ENCODE data around the gene CACNA1S.
A peak's percentile ranks its signal among the peaks of the same experiment; 100 is the strongest.

Gene CACNA1S

GRCh38 chr1:201114245-201115131 lies 2.3 kb upstream of the CACNA1S start:
- DNase-seq = peak; percentile 64 to 67

DNA sequence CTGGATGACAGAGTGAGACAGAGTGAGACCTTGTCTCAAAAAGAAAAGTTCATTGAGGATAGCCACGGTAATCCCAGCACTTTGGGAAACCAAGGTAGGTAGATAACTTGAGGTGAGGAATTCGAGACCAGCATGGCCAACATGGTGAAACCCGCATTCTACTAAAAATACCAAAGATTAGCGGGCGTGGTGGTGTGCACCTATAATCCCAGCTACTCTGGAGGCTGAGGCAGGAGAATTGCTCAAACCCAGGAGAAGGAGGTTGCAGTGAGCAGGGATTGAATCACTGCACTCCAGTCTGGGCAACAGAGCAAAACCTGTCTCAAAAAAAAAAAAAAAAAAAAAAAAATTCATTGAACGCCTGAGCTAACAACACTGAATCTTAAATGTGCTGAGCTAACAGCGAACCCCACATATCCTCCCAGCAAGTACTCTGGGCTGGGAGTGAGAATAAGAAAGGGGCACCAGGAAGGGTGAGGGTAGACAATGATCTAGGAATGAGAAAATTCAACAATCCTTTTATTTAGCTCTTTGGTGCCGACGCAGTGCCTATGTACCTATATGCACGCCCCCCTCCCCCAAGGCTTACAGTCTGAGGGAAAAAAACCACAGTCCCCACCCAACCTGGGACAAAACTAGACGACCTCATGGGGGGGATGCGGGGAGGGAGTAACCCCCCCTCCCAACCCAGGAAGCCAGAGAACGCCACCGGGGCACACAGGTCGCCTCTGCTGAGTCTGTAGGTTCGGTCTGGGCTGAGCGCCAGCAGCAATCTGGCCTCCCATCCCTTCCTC lies 1.4 kb upstream of the CACNA1S start:
- no peak for DNase-seq

DNA sequence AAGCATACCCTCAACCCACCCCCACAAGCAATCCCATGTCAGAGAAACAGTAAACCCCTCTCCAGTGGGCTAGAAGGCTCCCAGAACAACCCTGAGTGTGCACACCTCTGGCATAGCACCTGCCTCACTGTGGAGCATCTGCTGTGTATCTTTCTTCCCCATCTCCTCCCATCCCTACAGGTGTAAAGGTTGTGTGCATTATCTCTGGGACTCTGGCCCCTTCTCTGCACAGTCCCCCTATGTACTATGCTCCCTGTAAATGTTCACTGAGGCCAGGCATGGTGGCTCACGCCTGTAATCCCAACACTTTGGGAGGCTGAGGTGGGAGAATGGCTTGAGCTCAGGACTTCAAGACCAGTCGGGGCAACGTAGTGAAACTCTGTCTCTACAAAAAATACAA lies 700 bp upstream of the CACNA1S start:
- no peak for DNase-seq

GRCh38 chr1:201111672-201112071 lies 554 bp downstream of the CACNA1S start:
- no peak for DNase-seq

DNA sequence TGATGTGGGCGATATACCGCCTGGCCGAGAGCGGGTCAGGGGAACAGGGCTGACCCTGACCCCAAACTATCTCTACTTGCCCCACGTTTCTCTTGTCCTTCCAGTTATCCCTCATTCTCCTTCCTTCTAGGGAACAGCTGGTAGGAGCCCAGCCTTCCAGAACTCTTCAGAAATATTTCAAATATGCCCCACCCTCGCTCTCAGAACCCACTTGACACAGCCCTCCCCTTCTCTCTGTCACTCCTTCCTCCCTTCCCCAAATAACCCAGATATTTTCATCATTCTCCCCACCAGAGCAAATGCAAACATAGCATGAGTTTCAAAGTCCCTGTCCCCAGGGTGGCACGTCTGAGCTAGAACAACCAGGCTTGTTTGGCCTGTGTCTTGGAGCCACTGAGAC lies 1.1 kb downstream of the CACNA1S start:
- no peak for DNase-seq

GRCh38 chr1:201110616-201111015 lies 1.6 kb downstream of the CACNA1S start:
- no peak for DNase-seq

GRCh38 chr1:201110138-201110537 lies 2.1 kb downstream of the CACNA1S start:
- no peak for DNase-seq

DNA sequence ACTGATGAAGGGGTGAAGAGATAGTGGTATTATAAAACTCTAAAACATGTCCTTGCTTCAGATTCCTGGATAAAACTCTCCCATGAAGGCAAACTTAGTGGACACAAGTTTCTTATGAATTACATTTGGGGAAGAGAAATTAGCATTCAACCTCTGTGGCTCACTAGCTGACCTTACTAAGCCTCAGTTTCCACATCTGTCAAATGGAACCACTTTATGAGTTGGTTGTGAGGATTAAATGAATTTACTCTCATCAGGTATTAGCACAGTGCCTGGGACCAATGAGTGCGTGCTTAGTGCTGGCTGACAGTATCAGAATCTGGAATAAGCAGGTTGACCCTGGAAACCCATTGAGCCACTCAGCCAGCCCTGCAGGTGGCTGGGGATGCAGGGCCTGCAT lies 2.6 kb downstream of the CACNA1S start:
- DNase-seq = no peak

DNA sequence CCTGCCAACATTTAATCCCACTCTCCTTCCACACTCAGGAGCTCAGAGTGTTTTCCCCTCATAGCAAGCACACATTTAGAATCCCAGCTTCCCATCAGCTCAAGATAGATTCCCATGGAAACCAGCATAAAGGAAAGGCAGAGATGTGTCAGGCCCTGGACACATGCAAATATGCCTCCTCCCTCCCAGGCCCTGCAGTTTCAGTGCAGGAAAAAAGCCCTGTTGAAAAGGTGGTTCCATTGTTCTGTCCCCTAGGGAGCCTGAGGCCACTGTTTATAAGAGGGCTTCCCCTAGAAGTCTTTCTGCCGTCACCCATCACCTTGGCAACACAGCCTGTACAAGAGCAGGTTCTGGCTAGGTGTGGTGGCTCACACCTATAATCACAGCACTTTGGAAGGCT lies 3.6 kb downstream of the CACNA1S start:
- DNase-seq = no peak

DNA sequence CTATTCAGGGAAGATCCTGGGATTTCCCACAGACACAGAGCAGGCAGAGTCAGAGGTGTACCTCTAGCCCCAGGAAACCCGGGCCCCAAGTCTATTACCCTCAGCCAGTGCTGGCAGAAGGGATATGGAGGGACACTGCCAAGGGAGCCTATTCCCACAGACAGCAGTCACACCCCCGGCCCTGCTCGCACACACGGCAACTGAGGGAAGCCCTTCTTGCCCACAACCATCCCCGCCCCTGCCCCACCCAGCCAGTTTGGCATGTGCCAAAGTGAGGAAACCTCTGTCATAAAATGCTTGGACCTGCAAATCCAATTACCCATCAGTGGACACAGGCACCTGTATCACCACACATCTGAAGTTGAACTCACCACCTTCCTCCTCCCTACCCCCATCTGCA lies 6.5 kb downstream of the CACNA1S start:
- DNase-seq = no peak

- DNase-seq = no peak
Observed at GRCh38 chr1:201104141-201104540, 8.1 kb downstream of the CACNA1S start.

DNA sequence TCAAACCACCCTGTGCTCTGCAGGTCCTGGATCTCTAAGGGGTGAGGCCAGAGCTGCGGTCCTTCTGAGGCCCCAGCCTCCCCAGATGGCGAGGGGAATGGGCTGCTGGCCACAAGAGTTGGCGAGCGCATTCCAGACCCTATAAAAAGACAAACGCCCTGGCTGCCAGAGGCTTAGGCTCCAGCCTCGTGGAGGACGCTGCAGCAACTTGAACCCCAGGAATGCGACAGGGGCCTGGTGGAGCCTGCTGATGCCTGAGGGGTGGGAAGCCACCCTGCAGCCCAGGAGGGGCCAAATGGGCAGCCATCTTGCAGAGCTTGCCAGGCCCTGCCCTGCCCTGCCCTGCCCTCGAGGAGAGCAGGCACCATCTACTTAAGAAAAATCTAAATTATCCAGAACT lies 8.6 kb downstream of the CACNA1S start:
- DNase-seq = no peak

DNA sequence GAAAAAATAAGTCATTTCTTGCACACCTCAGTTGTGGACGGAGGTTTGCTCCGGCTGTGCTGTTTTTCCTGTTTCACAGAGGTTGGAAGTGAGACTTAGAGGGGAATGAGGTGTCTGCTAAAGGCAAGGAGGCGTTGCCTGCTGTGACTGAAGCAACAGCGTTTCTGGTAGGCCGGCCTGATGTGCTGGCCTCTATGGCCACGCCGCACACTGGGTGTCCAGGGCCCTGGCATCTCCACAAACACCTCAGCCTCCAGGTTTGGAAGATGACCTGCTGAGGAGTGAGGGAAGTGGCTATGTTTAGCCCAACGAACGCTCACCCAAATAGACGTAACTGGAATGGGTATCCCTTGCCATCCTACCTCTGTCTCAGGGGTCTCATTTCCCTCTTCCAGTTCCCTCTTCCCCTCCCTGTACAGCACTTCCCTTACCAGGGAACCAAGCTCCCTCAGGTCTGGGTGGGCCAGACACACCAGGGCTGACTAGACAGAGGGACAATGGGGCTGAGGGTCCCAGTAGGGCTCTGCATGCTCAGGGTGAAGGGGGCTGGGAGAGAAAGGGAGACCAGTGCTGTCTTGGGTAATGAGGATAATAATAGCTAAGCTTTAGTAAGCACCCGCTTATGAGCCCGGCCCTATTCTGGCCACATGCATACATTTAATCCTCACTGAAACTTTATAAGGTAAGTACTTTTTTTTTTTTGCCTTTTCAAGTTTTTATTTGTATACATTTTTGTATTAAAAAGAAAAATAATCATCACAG lies 11.9 kb downstream of the CACNA1S start:
- no peak for DNase-seq

DNA sequence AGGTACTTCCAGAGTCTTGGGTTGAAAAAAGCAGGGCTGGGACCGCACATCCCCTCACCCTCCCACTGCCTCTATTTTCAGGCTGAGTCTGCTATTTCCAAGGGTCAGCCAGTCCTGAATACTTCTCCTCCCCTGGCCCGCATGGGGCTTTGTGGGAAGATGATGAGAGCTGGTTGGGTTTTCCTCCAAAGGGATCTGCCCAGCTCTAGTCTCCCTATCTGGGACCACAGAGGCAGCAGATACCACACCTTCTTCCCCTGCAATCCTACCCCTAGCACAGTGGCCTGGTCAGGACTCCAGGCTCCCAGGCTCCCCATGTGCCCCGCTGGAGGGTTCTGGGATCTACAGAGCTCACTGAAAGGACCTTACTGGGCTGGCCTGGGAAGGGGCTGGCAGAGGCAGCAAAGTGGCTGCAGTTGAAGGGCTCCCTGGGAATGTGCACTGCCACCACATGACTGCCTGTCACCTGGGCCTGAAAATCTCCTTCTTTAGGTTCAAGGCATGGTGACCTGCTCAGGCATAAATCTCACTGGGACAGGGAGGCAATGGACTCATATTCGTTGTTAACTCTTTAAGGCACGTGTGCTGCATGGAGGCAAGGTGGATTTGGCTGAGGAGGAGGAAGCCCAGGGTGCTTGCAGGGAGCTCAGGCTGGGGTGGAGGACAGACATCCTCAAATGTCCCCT lies 13.1 kb downstream of the CACNA1S start:
- DNase-seq = no peak

DNA sequence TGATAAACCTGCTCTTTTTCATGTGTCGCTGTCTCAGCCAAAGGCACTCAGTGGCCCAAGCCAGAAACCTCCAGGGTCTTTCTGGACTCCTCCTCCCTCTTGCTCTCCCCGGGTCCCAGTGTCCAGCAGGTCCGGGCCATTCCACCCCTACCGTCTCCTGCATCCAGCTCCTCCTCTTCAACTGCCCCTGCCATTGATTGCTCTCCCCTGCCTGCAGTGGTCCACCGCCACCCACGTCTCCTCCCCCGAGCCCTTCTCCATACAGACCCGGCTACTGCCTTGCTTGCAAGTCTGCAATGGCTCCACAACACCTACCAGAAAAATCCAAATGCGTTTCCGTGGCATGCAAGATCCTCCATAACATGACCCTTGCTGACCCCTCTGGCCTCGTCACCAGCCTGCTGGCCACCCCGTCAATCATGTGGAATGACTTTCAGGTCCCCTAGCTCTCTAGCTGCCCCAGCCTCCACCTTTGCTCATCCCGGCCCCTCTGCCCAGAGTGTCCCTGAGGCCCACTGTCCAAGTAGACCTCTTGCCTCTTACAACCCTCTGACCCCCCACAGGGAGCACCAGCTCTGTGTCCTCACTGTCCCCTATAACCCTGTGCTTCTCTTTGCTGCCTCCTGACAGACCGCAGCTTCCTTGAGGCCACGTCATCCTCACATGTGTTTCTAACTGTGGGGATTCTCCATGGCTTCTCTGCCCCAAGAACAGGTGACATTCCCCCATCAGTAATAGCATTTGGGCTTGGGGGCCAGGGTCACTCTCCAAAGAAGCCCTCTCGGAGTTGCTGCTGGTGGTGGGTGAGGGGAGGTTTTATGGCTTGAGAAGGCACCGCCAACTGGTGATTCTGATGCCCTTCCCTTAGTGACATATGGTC lies 15.0 kb downstream of the CACNA1S start:
- no peak for DNase-seq

DNA sequence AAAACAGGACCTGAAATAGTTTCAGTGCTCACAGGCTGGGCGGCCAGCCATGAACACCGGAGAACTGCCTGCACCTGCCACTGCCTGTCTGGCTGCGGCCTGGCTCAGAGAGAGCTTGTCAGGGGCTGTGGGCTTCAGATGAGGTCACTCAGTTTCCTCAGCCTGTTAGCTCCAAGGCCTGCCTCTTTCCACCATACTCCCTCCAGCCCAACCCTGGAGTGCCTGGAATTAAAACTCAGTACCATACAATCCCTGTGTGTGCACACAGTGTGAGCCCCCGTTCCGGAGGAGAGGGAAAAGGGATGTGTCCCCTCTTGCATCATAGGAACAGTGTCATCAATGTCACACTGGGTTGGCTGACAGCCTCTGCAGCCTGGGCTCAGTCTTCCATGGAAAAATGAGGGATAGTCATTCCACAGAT lies 16.2 kb downstream of the CACNA1S start:
- no peak for DNase-seq

DNA sequence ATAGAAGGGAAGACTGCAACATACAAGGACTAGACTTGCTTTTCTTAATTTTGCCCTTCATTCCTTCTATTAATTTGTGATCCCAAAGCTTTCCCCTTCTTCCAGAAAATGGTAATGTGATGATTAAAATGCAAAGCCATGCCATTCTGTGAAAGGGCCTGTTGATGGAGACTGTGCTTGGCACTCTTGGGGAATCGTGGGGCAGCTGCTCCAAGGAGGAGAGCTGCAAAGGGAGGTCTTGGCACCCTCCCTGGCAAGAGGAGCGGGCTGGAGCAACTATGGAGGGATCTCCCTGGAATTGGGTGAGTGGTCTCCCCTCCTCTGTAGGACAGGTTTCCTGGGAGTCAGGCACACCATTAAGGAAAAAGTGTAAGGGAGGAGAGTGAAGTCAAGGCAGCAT lies 16.6 kb downstream of the CACNA1S start:
- no peak for DNase-seq

GRCh38 chr1:201094832-201095231 lies 17.4 kb downstream of the CACNA1S start:
- no peak for DNase-seq

DNA sequence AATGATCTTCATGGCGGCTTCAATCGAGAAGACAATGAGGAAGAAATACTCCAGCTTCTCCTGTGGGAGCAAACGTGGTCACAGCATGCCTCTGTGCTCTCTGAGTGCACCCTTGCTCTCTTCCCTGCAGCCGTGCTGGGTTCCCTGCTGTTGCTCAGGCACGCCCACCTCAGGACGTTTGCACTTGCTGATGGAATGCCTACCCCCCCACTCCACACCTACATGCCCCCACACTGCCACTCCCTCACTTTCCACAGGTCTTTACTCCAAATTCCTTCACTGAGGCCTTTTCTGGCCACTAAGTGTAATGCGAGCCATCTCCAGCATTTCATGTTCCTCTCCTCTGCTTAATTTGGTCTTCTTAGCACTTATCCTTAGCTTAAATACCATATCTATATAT lies 18.3 kb downstream of the CACNA1S start:
- no peak for DNase-seq

DNA sequence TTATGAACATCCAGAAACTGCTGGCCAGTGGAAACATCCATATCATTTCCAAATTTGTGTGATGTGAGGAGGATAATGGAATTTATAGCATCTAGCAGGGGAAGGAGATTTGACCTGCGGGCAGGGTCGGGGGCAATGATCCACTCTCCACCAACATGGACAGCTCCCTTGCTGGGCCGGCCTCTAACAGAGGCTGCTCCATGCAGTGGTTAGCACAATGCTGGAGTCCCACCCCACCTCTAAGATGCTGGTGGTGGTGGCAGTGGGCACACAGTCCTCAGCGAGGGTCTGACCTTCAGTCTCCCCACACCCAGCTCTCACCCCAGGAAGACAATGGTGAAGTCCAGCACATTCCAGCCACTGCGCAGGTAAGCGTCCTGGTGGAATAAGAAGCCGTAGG lies 18.7 kb downstream of the CACNA1S start:
- DNase-seq = no peak

GRCh38 chr1:201092738-201093137 lies 19.5 kb downstream of the CACNA1S start:
- DNase-seq = no peak

DNA sequence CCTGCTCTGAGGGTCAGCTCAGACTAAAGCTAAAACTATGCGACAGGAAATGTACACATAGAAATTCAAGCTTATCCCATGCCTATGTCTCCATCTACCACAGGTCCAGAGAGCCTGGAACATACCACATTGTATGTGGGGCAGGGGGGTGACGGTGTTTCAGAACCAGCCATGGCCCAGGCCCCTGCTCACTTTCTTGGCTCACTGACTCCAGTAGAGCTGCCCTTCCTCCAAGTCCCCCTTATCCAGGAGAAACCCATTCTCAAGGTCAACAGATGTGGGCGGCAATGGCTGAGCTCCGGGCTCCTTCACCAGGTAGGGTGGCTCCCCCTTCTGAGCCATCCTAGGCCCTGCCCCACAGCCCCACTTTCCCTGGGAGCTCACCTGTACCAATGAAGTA lies 21.0 kb downstream of the CACNA1S start:
- no peak for DNase-seq

All from stimulated activated CD4-positive, alpha-beta T cell treated with anti-CD3 and anti-CD28 coated beads, Interleukin-4, amount 100 ng/mL, for 4 hours (primary cell).